Chondrocyte (in vitro differentiated cells): ENCODE results near the gene CCDC40. TPM values are rescaled to one million over a fixed set of nuclear protein-coding genes. Genes with fewer than 3 reads are reported as not detected.

Experiments used
- DNase-seq: peaks from one replicate; pipeline ENCODE4 v3.0.0; 2021; ENCODE audit warnings: mixed read lengths, low spot score
- H3K27ac Mint-ChIP-seq: one replicate; pipeline ENCODE4 v1.8.0; 2021; ENCODE audit warnings: mild to moderate bottlenecking, moderate library complexity, mixed read lengths; ENCODE audit not compliant: unreplicated experiment
- H3K27me3 Mint-ChIP-seq: 2 replicates; pipeline ENCODE4 v1.8.0; 2021; ENCODE audit warnings: low read depth, mixed read lengths
- H3K36me3 Mint-ChIP-seq: 2 replicates; pipeline ENCODE4 v1.8.0; 2021; ENCODE audit warnings: low read depth, mixed read lengths
- H3K4me1 Mint-ChIP-seq: 2 replicates; pipeline ENCODE4 v1.8.0; 2021; ENCODE audit warnings: low read depth, mild to moderate bottlenecking, mixed read lengths
- H3K4me3 Mint-ChIP-seq: one replicate; pipeline ENCODE4 v1.8.0; 2021; ENCODE audit warnings: mild to moderate bottlenecking, moderate library complexity, mixed read lengths; ENCODE audit not compliant: unreplicated experiment
- H3K9me3 Mint-ChIP-seq: 2 replicates; pipeline ENCODE4 v1.8.0; 2021; ENCODE audit warnings: low read depth, mixed read lengths
- CTCF ChIP-seq: fragments of 200-600 bp; sonication (generic); IDR thresholded peaks from 2 replicates; pipeline ENCODE4 v1.5.0; 2021; ENCODE audit warnings: antibody characterized with exemption, mild to moderate bottlenecking, moderate library complexity
- total RNA-seq: library from RNA; stranded (reverse); gene quantifications from 3 replicates; pipeline ENCODE4 v1.2.1, GENCODE V29; 2021

The CCDC40 gene
- total RNA-seq, 1 donor from 2014 or later: 5.8 TPM

- no peak for DNase-seq
- H3K36me3 Mint-ChIP-seq: peaks cover 2% of the 10 kb centered on the region
- no peaks in the 10 kb centered on the region for H3K27me3 Mint-ChIP-seq
- no peak overlapping the region for H3K27ac Mint-ChIP-seq
- no peaks in the 10 kb centered on the region for H3K9me3 Mint-ChIP-seq
- H3K4me1 Mint-ChIP-seq: peaks cover 36% of the 10 kb centered on the region
- no peak for TF ChIP-seq CTCF
- H3K4me3 Mint-ChIP-seq: no peak overlapping the region
Observed at GRCh38 chr17:79996291-79996690, 40.2 kb upstream of the CCDC40 start.

GRCh38 chr17:79997011-79997660, 39.3 kb upstream of the CCDC40 start:
- H3K27me3 Mint-ChIP-seq: no peaks in the 10 kb centered on the region
- no peak for TF ChIP-seq CTCF
- DNase-seq: no peak
- H3K4me3 Mint-ChIP-seq: no peak overlapping the region
- H3K9me3 Mint-ChIP-seq: no peaks in the 10 kb centered on the region
- H3K36me3 Mint-ChIP-seq: peaks cover 2% of the 10 kb centered on the region
- H3K27ac Mint-ChIP-seq: no peak overlapping the region
- H3K4me1 Mint-ChIP-seq: peaks cover 33% of the 10 kb centered on the region

GRCh38 chr17:80000136-80000535, 36.3 kb upstream of the CCDC40 start:
- Mint-ChIP-seq H3K27me3 (no peaks in the 10 kb centered on the region), H3K4me1 (peaks cover 12% of the 10 kb centered on the region), H3K27ac (no peak overlapping the region), H3K9me3 (no peaks in the 10 kb centered on the region), H3K4me3 (no peak overlapping the region), H3K36me3 (peaks cover 8% of the 10 kb centered on the region)
- TF ChIP-seq CTCF: no peak
- DNase-seq: no peak

GRCh38 chr17:80000981-80001775, 35.3 kb upstream of the CCDC40 start:
- no peak for DNase-seq
- no peaks in the 10 kb centered on the region for H3K9me3 Mint-ChIP-seq
- no peaks in the 10 kb centered on the region for H3K27me3 Mint-ChIP-seq
- TF ChIP-seq CTCF: no peak
- peaks cover 16% of the 10 kb centered on the region for H3K4me1 Mint-ChIP-seq
- H3K27ac Mint-ChIP-seq: no peak overlapping the region
- no peak overlapping the region for H3K4me3 Mint-ChIP-seq
- peaks cover 8% of the 10 kb centered on the region for H3K36me3 Mint-ChIP-seq

- H3K9me3 Mint-ChIP-seq: no peaks in the 10 kb centered on the region
- H3K27ac Mint-ChIP-seq: no peak overlapping the region
- DNase-seq: no peak
Observed at GRCh38 chr17:80002070-80002641, 34.3 kb upstream of the CCDC40 start.

More at GRCh38 chr17:80002070-80002641, 34.3 kb upstream of the CCDC40 start:
- H3K4me1 Mint-ChIP-seq: peaks cover 11% of the 10 kb centered on the region
- no peaks in the 10 kb centered on the region for H3K27me3 Mint-ChIP-seq
- peaks cover 8% of the 10 kb centered on the region for H3K36me3 Mint-ChIP-seq
- TF ChIP-seq CTCF: no peak
- no peak overlapping the region for H3K4me3 Mint-ChIP-seq
